Adrenal gland (tissue), 5 donors: ENCODE measurements around the gene NAA16.

Experiments used
- CTCF ChIP-seq, 6 experiments: fragments of 450-650 bp in 4 of 6; fragments of 200-600 bp in 2 of 6; sonication (generic) in 1 of 6; IDR thresholded peaks; 1 replicate in 5 of 6; 2 replicates in 1 of 6; pipeline versions ENCODE4 v1.5.1 to v1.8.0; 2016 to 2021; ENCODE audit warnings: antibody characterized with exemption in 6 of 6, mild to moderate bottlenecking in 2 of 6, moderate library complexity in 1 of 6
- POLR2A ChIP-seq, 2 donors: fragments of 450-650 bp; IDR thresholded peaks; one replicate each; pipeline ENCODE4 v1.6.1; 2017; ENCODE audit warnings: antibody characterized with exemption in 2 of 2, mild to moderate bottlenecking in 2 of 2, moderate library complexity in 1 of 2
- donor health status: DM: no; HTN: no; CAD: no.

- no peak for TF ChIP-seq POLR2A (IDR thresholded peaks at IDR 0.05)
- no peak for TF ChIP-seq CTCF (IDR thresholded peaks at IDR 0.05)
These were observed 34.2 kb upstream of the NAA16 start for GRCh38 chr13:41276824-41277223.
